ENCODE results near the gene PDLIM3. TPM values are rescaled to one million over a fixed set of nuclear protein-coding genes. Genes with fewer than 3 reads are reported as not detected.

The PDLIM3 gene
- total RNA-seq, 1 donor from 2014 or later = 1,325 TPM

GRCh38 chr4:185471235-185472102 lies 63.8 kb downstream of the PDLIM3 start, which contains the start of gene CCDC110:
Gene CCDC110, minus strand, starts transcription at chr4:185471733. Its CDS starts 50 bp downstream, at chr4:185471683.
- peak; percentile 99 for DNase-seq

GRCh38 chr4:185470501-185471195 lies 64.7 kb downstream of the PDLIM3 start:
- no peak for DNase-seq

- no peak for DNase-seq
Measured at GRCh38 chr4:185469580-185470154, 65.6 kb downstream of the PDLIM3 start.

GRCh38 chr4:185468999-185469398 lies 66.3 kb downstream of the PDLIM3 start:
- no peak for DNase-seq

GRCh38 chr4:185467991-185468390 lies 67.3 kb downstream of the PDLIM3 start:
- DNase-seq = no peak

GRCh38 chr4:185467101-185467500 lies 68.2 kb downstream of the PDLIM3 start:
- no peak for DNase-seq

- DNase-seq = no peak
Measured at GRCh38 chr4:185465707-185466106, 69.6 kb downstream of the PDLIM3 start.

- DNase-seq = no peak
Measured at GRCh38 chr4:185464887-185465286, 70.4 kb downstream of the PDLIM3 start.

GRCh38 chr4:185464183-185464582 lies 71.1 kb downstream of the PDLIM3 start:
- no peak for DNase-seq

GRCh38 chr4:185463541-185463940 lies 71.8 kb downstream of the PDLIM3 start:
- DNase-seq = no peak

- no peak for DNase-seq
Measured at GRCh38 chr4:185461565-185461964, 73.7 kb downstream of the PDLIM3 start.

GRCh38 chr4:185457136-185457535 lies 78.2 kb downstream of the PDLIM3 start:
- no peak for DNase-seq

GRCh38 chr4:185456131-185456530 lies 79.2 kb downstream of the PDLIM3 start:
- DNase-seq = no peak

Other genes with a start within 250 kb of the PDLIM3 start
- gene LRP2BP, start 139.6 kb downstream of the PDLIM3 start, total RNA-seq = 7.6 TPM
- gene ANKRD37, start 138.7 kb downstream of the PDLIM3 start, total RNA-seq = 20.1 TPM
- gene UFSP2, start 109.5 kb downstream of the PDLIM3 start, total RNA-seq = 48.9 TPM
- gene CCDC110, start 63.8 kb downstream of the PDLIM3 start, total RNA-seq = 3.3 TPM